GM23338 (cell line): ENCODE data around the gene SPRY4. TPM values are rescaled to one million over a fixed set of nuclear protein-coding genes. Genes with fewer than 3 reads are reported as not detected.

ENCODE experiments used
- ATAC-seq: fragments of 200-7000 bp; cut with Tn5 transposase; 3 replicates; pipeline ENCODE4 v1.9.1; 2020
- DNase-seq: peaks from one replicate; pipeline ENCODE4 v3.0.0-alpha.2; 2015; ENCODE audit warnings: low spot score
- H2AFZ ChIP-seq: fragments of 200-600 bp; sonication (generic); 2 replicates; pipeline ENCODE4 v1.8.0; 2016; ENCODE audit warnings: antibody characterized with exemption, mild to moderate bottlenecking, moderate library complexity
- H3F3A ChIP-seq: fragments of 200-600 bp; sonication (generic); replicated peaks from 2 replicates; pipeline ENCODE4 v1.8.0; 2017; ENCODE audit warnings: antibody characterized with exemption, mixed run types, low read depth
- H3K27ac ChIP-seq: fragments of 200-600 bp; sonication (generic); 2 replicates; pipeline ENCODE4 v1.6.1; 2016; ENCODE audit warnings: low read depth
- H3K27me3 ChIP-seq: fragments of 200-600 bp; sonication (generic); 2 replicates; pipeline ENCODE4 v1.8.0; 2016; ENCODE audit warnings: mild to moderate bottlenecking, mixed run types, moderate library complexity; ENCODE audit not compliant: insufficient read depth
- H3K36me3 ChIP-seq: fragments of 200-600 bp; sonication (generic); 2 replicates; pipeline ENCODE4 v1.8.0; 2016; ENCODE audit warnings: mild to moderate bottlenecking; ENCODE audit not compliant: insufficient read depth
- H3K4me1 ChIP-seq: fragments of 200-600 bp; sonication (generic); 2 replicates; pipeline ENCODE4 v1.8.0; 2016; ENCODE audit warnings: mild to moderate bottlenecking, moderate library complexity; ENCODE audit not compliant: insufficient read depth
- H3K4me2 ChIP-seq: fragments of 200-600 bp; sonication (generic); 2 replicates; pipeline ENCODE4 v1.7.1; 2017; ENCODE audit warnings: mixed run types
- H3K4me3 ChIP-seq: fragments of 200-600 bp; sonication (generic); 2 replicates; pipeline ENCODE4 v1.6.1; 2016; ENCODE audit warnings: mixed run types
- H3K79me2 ChIP-seq: fragments of 200-600 bp; sonication (generic); replicated peaks from 2 replicates; pipeline ENCODE4 v1.8.0; 2017; ENCODE audit warnings: mild to moderate bottlenecking; ENCODE audit not compliant: insufficient read depth
- H3K9me2 ChIP-seq: fragments of 200-600 bp; sonication (generic); 2 replicates; pipeline ENCODE4 v1.8.0; 2017; ENCODE audit not compliant: insufficient read depth
- H4K20me1 ChIP-seq: fragments of 200-600 bp; sonication (generic); replicated peaks from 2 replicates; pipeline ENCODE4 v1.8.0; 2017; ENCODE audit warnings: mild to moderate bottlenecking; ENCODE audit not compliant: insufficient read depth
- H3K27ac Mint-ChIP-seq: 2 replicates; pipeline ENCODE4 v1.8.0; 2020; ENCODE audit warnings: inconsistent platforms, mild to moderate bottlenecking, moderate library complexity, mixed read lengths
- H3K27me3 Mint-ChIP-seq: 3 replicates; pipeline ENCODE4 v1.8.0; 2022; ENCODE audit warnings: low read depth, mild to moderate bottlenecking, moderate library complexity, mixed read lengths, inconsistent platforms; ENCODE audit not compliant: insufficient read depth, poor library complexity
- H3K36me3 Mint-ChIP-seq: 3 replicates; pipeline ENCODE4 v1.8.0; 2021; ENCODE audit warnings: low read depth, mild to moderate bottlenecking, inconsistent platforms, moderate library complexity, mixed read lengths
- H3K4me1 Mint-ChIP-seq: 3 replicates; pipeline ENCODE4 v1.8.0; 2020; ENCODE audit warnings: mild to moderate bottlenecking, inconsistent platforms, mixed read lengths
- H3K4me3 Mint-ChIP-seq: 3 replicates; pipeline ENCODE4 v1.8.0; 2021; ENCODE audit warnings: moderate library complexity, mild to moderate bottlenecking, inconsistent platforms, mixed read lengths
- H3K9me3 Mint-ChIP-seq: 3 replicates; pipeline ENCODE4 v1.8.0; 2020; ENCODE audit warnings: moderate library complexity, mild to moderate bottlenecking, inconsistent platforms, mixed read lengths
- EZH2 ChIP-seq: fragments of 200-600 bp; sonication (generic); IDR thresholded peaks from one replicate; pipeline ENCODE4 v1.8.0; 2017; ENCODE audit warnings: antibody characterized with exemption, mild to moderate bottlenecking, low read depth; ENCODE audit not compliant: unreplicated experiment
- EZH2phosphoT487 ChIP-seq: fragments of 200-600 bp; sonication (generic); IDR thresholded peaks from one replicate; pipeline ENCODE4 v1.8.1; 2018; ENCODE audit warnings: antibody characterized with exemption; ENCODE audit not compliant: unreplicated experiment
- JUNB ChIP-seq: IDR thresholded peaks from one replicate; pipeline ENCODE4 v1.6.1; 2016; ENCODE audit warnings: antibody characterized with exemption; ENCODE audit not compliant: unreplicated experiment
- NANOG ChIP-seq: IDR thresholded peaks from 2 replicates; pipeline ENCODE4 v1.6.1; 2016; ENCODE audit warnings: antibody characterized with exemption, borderline replicate concordance
- POLR2AphosphoS5 ChIP-seq: IDR thresholded peaks from 2 replicates; pipeline ENCODE4 v1.6.1; 2016; ENCODE audit warnings: antibody characterized with exemption, low read depth
- STAT1 ChIP-seq: IDR thresholded peaks from one replicate; pipeline ENCODE4 v1.6.1; 2016; ENCODE audit warnings: antibody characterized with exemption; ENCODE audit not compliant: unreplicated experiment
- polyA plus RNA-seq: library from polyadenylated mRNA; unstranded; fragments of >200 nt; fragmentation: Nextera tagmentation; extraction: Ambion mirVana; gene quantifications from 2 replicates; pipeline ENCODE4 v1.2.1, GENCODE V29; 2016
- total RNA-seq: library from RNA; depleted of rRNA; stranded (reverse); fragments of >200 nt; shearing (Covaris generic); gene quantifications from 2 replicates; pipeline ENCODE4 v1.2.3, GENCODE V29; 2014
- TF ChIP-seq, protein P1 (sequence below): fragments of 250-450 bp; sonication (Bioruptor Pico); IDR thresholded peaks from 2 replicates; pipeline ENCODE4 v1.5.0; 2020; ENCODE audit warnings: mild to moderate bottlenecking, moderate library complexity
- TF ChIP-seq, protein P2 (sequence below): IDR thresholded peaks from 2 replicates; pipeline ENCODE4 v1.6.1; 2016; ENCODE audit warnings: antibody characterized with exemption

The SPRY4 gene
- total and polyA plus RNA-seq, 2 experiments from 2014 or later = 70.6 to 240 TPM

DNA sequence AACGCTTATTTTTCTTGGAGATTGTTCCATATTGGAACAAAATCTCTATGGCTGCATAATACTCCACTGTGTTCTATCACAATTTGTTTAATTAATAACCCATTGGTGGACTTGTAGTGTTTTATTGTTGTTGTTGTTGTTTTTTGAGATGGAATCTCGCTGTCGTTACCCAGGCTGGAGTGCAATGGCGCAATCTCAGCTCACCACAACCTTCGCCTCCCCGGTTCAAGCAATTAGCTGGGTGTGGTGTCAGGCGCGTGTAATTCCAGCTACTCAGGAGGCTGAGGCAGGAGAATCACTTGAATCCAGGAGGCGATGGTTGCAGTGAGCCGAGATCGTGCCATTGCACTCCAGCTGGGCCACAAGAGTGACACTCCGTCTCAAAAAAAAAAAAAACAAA lies 38.7 kb downstream of the SPRY4 start (continued):
- TF ChIP-seq, protein P1, sequence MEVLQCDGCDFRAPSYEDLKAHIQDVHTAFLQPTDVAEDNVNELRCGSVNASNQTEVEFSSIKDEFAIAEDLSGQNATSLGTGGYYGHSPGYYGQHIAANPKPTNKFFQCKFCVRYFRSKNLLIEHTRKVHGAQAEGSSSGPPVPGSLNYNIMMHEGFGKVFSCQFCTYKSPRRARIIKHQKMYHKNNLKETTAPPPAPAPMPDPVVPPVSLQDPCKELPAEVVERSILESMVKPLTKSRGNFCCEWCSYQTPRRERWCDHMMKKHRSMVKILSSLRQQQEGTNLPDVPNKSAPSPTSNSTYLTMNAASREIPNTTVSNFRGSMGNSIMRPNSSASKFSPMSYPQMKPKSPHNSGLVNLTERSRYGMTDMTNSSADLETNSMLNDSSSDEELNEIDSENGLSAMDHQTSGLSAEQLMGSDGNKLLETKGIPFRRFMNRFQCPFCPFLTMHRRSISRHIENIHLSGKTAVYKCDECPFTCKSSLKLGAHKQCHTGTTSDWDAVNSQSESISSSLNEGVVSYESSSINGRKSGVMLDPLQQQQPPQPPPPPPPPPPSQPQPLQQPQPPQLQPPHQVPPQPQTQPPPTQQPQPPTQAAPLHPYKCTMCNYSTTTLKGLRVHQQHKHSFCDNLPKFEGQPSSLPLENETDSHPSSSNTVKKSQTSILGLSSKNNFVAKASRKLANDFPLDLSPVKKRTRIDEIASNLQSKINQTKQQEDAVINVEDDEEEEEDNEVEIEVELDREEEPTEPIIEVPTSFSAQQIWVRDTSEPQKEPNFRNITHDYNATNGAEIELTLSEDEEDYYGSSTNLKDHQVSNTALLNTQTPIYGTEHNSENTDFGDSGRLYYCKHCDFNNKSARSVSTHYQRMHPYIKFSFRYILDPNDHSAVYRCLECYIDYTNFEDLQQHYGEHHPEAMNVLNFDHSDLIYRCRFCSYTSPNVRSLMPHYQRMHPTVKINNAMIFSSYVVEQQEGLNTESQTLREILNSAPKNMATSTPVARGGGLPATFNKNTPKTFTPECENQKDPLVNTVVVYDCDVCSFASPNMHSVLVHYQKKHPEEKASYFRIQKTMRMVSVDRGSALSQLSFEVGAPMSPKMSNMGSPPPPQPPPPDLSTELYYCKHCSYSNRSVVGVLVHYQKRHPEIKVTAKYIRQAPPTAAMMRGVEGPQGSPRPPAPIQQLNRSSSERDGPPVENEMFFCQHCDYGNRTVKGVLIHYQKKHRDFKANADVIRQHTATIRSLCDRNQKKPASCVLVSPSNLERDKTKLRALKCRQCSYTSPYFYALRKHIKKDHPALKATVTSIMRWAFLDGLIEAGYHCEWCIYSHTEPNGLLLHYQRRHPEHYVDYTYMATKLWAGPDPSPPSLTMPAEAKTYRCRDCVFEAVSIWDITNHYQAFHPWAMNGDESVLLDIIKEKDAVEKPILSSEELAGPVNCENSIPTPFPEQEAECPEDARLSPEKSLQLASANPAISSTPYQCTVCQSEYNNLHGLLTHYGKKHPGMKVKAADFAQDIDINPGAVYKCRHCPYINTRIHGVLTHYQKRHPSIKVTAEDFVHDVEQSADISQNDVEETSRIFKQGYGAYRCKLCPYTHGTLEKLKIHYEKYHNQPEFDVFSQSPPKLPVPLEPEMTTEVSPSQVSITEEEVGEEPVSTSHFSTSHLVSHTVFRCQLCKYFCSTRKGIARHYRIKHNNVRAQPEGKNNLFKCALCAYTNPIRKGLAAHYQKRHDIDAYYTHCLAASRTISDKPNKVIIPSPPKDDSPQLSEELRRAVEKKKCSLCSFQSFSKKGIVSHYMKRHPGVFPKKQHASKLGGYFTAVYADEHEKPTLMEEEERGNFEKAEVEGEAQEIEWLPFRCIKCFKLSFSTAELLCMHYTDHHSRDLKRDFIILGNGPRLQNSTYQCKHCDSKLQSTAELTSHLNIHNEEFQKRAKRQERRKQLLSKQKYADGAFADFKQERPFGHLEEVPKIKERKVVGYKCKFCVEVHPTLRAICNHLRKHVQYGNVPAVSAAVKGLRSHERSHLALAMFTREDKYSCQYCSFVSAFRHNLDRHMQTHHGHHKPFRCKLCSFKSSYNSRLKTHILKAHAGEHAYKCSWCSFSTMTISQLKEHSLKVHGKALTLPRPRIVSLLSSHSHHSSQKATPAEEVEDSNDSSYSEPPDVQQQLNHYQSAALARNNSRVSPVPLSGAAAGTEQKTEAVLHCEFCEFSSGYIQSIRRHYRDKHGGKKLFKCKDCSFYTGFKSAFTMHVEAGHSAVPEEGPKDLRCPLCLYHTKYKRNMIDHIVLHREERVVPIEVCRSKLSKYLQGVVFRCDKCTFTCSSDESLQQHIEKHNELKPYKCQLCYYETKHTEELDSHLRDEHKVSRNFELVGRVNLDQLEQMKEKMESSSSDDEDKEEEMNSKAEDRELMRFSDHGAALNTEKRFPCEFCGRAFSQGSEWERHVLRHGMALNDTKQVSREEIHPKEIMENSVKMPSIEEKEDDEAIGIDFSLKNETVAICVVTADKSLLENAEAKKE (CRISPR knock-in tag) = no peak
- TF ChIP-seq POLR2AphosphoS5 = no peak
- no peak for TF ChIP-seq EZH2phosphoT487
- no peak for TF ChIP-seq NANOG
- TF ChIP-seq JUNB = no peak

DNA sequence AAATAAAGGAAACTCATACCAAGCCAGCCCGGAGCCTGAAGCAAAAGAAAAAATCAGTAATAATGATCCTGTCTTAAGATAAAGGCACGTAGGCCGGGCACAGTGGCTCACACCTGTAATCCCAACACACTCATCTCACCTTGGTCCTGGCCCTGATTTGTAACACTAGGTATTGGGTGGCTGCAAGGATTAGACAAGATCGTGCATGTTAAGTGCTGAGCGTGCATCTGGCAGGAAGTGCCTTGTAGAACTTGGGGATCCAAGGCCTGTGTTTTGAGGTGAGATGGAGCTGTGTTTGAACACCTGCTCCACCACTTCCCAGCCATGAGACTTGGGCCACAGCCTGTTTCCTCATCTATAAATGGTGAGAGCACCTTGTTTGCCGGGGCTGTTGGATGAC lies 41.5 kb downstream of the SPRY4 start:
- H3K27ac ChIP-seq = peak overlapping the region; percentile 59; the same call in 1 of the 2 replicates
- no peak overlapping the region for H3K4me3 ChIP-seq
- Mint-ChIP-seq H3K9me3 (no peaks in the 10 kb centered on the region), H3K27ac (no peak overlapping the region), H3K4me1 (peaks cover 52% of the 10 kb centered on the region), H3K4me3 (no peak overlapping the region), H3K27me3 (peaks cover 19% of the 10 kb centered on the region), H3K36me3 (0 out of 3 replicates have a peak, but pooled peaks cover 3% of the 10 kb centered on the region)
- DNase-seq = no peak
- no peaks in the 10 kb centered on the region; the same call in 1 of the 2 replicates for H3K36me3 ChIP-seq
- H3K9me2 ChIP-seq = no peaks in the 10 kb centered on the region
- H3K79me2 ChIP-seq = no peaks in the 10 kb centered on the region; the same call in 1 of the 2 replicates
- H3K27me3 ChIP-seq = no peaks in the 10 kb centered on the region
- peaks cover 41% of the 10 kb centered on the region for H3K4me1 ChIP-seq
- H3K4me2 ChIP-seq = no peak overlapping the region
- no peak overlapping the region for H2AFZ ChIP-seq
- H4K20me1 ChIP-seq = no peaks in the 10 kb centered on the region
- ATAC-seq = no peak
- H3F3A ChIP-seq = peaks cover 16% of the 10 kb centered on the region; the same call in 1 of the 2 replicates
- TF ChIP-seq, protein P2, sequence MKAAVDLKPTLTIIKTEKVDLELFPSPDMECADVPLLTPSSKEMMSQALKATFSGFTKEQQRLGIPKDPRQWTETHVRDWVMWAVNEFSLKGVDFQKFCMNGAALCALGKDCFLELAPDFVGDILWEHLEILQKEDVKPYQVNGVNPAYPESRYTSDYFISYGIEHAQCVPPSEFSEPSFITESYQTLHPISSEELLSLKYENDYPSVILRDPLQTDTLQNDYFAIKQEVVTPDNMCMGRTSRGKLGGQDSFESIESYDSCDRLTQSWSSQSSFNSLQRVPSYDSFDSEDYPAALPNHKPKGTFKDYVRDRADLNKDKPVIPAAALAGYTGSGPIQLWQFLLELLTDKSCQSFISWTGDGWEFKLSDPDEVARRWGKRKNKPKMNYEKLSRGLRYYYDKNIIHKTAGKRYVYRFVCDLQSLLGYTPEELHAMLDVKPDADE = no peak
- TF ChIP-seq, protein P1 (CRISPR knock-in tag) = no peak
- TF ChIP-seq STAT1 = no peak
- no peak for TF ChIP-seq EZH2
- no peak for TF ChIP-seq EZH2phosphoT487
